Stimulated activated CD4-positive, alpha-beta T cell treated with anti-CD3 and anti-CD28 coated beads, TNF-alpha, amount 100 ng/mL, for 1 hour (primary cell): ENCODE measurements around the gene PIP5K1C.
"Not testable (repeated sequence)": the region's sequence is repeated elsewhere in the genome, so short reads cannot be mapped to it uniquely, and the experiment has no call there.

Experiments used
- DNase-seq, 3 donors: peaks; one replicate each; pipeline ENCODE4 v3.0.0-alpha.2; 2020; ENCODE audit warnings: low read depth in 3 of 3, low spot score in 1 of 3

Gene PIP5K1C

DNA sequence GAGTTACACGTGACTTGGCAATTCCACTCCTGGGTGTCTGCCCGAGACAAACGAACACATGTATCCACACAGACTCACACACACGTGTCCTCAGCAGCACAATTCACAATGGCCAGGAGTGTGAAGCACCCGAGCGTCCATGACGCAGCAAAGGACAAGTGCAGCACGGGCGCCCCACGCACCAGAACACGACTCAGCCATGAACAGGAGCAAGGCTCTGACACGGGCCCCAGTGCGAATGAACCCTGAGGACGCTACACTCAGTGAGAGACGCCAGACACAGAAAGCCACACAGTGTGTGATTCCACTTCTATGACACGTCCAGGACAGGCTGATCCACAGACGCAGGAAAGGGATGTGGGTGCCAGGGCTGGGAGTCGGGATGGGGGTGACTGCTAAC is 36.4 kb downstream of the PIP5K1C start:
- no peak for DNase-seq

DNA sequence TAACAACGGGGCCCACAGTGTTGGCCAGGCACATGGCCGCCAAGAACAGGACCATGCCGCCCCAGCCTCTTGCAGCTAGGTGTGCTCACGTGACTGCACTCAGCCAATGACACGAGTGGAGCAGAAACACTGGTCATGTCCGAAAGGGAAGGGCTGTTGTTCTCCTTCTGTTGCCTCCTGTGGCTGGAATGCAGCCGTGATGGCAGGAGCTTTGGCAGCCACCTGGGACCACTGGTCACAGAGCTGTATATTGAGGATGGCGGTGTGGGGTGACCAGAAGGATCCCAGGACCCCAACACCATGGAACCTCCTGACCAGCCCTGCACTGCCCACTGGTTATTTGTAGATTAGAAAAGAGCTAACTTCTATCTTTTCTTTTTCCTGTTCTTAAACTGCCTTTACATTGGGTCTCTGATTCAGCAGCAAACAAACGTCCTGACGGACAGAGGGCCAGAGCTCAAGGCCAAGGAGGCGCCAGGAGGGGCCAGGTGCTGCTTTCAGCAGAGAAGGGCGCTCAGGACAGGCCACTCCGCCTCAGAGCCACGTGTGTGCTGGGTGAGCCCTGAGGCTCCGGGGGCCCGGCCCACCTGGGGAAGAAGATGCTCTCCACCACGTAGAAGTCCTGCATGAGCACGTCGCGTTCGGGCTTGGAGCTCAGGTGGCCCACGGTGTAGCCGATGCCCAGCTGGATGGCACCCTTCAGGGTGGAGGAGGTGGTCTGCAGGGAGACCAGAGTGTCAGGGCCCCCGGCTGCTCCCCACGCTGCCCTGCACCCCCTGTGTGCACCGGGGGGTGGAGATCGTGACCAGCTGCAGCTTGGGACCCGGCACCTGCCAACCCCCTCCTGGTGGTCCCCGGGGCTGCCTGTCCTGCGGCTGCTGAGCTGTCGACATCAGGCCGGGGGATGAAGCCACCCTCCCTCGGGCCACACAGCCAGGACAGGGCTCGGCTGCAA is 38.7 kb downstream of the PIP5K1C start:
- no peak for DNase-seq

DNA sequence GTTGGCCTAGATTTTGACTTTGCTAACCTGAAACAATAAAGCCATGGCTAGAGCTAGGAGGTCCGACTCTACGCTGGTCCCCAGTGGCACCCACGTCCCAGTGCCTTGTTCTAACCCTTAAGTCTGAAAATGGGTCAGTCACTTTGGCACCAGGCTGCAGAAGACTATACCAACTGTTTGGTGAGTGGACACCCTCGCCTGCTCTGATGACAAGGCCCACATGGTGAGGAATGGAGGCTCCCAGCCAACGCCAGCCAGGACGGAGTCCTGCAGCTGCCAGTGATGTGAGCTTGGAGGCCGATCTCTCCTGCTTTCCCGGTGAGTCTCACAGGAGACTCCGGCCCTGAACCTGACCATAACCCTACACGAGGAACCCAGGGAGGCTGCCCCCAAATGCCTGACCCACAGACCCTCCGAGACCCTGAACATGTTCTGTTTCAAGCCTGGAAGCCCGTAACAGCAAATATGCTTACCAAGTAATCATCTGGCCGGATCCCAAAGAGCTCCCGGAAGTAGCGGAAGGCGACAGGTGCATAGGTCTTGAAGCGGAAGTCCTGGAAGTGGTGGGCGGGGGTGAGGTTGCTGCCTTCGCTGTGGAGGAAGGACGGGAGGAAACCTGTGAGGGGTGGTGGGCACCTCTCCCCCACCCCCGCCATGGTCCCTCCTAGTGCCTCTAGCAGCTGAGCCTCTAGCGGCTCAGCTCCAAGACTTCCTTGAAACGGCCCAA is 39.6 kb downstream of the PIP5K1C start:
- no peak for DNase-seq

DNA sequence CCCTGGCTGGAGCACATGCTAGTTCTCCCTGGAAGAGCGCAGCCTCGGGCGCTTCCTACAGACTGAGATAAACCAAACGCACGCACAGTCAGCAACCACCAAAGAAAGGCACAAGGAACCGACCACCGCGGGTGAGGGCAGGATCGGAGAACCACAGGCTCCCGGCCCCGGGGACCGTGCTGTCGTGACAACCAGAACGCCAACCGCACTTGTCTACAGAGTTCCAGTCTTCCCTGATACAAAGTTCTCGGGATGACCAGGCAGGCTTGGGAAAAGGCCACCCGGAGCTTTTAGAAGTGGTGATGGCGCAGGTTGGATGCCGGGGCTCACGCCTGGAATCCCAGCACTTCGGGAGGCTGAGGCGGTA is 40.5 kb downstream of the PIP5K1C start:
- DNase-seq = no peak

DNA sequence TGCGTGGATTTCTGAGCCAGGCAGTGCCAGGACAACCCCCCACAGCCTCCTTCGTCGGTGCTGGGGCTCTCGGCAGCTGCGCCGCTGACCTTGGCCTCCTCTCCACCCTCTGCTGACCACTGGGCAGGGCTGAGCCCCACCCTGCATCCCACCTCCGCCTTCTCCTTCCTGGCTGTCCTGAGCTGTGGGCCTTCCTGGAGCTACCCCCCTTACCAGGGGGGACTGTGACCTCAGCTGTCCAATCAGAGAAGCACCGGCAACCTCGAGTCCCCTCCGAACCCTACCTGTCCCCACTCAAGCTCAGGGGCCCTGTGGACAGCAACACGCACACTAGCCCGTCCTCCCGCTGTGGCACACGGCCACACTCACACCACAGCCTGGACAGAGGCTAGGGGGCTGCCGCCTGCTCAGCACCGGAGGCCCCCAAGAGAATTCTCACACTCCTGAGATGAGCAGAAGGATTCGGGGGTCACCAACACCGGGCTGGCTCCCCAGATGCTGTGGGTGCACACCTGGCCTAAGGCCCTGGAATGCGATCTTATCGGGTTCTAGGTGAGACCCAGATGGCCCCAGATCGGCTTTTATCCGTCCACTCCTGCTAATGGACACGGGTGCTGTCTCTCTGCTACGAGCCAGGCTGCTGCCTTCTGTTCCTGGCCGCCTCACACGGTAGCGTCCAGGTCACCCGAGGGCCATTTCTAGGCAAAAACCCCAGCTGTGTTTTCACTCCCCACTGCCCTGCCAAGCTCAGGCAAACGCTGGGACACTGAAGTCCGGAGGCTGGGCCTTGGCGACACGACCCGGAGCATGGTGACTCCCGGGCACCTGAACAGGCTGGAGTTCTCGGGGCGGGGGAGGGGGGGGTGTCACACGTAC is 41.2 kb downstream of the PIP5K1C start:
- no peak for DNase-seq

DNA sequence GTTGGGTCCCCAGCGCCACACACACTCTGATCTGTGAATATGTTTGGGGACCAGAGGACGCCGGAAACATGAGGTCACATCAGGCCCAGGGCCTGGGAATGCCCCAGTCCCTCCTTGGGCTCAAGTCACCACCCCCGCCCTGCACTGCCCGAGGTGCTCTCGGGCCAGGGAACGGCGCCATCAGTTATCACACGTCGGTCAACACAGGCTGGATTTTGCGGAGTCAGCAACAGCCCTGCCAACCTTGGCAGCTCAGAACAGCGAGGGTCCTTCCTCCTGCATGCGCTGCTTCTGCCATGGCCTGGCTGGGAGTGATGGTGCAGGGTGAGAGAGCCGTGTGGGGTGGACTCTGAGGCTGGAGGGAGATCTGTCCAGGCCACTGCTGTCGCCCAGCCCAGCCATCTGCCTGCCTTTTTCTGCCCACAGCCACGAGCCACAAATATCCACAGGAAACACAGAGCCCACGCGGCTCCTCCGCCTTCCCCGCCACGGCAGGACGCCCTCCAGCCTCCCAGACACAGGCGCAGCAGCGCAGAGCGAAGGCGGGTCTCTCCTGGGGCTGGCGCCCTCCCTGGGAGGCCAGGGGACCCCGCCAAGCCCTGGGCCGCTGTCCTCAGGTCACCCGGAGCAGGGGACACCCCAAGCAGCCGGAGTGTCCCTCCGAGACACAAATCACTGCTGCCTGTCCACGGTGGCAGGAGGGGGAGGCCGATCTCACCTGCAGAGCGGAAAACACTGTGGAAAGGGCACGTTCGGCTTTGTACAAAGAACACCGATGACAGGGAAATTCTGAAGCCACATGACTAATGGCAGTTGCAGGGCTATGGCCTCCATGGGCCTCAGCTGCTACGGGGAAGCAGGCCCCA is 42.0 kb downstream of the PIP5K1C start:
- no peak for DNase-seq

DNA sequence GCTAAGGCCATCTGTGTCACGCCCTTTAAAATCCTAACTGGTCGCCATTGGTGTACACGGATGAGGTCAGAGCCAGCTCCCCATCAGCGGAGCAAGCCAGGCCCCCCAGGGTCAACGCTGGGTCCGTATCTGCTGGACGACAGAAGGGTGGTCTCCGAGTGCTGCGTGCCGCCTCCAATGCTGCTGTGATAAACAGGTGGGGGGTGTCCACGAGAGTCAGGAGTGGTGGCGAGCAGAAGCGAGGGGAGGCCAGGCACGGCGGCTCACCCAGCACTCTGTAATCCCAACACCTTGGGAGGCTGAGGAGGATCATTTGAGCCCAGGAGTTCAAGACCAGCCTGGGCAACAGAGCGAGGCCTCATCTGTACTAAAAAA is 42.9 kb downstream of the PIP5K1C start:
- no peak for DNase-seq

DNA sequence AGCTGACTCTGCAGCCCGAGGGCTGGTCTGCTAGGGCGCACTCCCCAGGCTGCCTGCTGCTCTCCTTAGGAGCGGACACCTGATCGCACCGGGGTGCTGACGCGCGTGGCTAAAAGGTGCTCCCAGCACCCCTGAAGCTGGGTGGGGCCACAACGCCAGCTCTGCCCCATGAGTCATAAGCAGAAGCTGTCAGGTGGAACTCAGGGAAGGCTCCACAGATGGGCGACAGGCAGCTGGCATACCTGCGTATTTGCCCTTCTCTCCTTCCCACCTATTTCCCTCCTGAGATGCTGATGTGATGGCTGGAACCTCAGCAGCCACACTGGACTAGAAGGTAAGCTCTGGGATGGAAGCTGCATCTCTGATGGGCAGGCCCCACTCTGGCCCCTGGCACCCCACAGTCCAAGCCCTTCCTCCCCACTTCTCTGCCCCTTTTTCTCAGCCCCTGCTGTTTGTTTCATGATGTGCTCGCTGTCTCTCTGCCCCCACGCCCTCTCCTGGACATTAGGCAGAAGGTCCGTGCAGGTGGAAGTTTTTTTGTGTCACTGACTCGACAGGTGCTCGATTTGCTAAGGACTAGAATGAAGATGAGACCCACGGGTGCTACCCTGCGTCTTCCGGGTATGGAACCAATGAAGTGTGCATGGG is 43.4 kb downstream of the PIP5K1C start:
- DNase-seq = no peak

DNA sequence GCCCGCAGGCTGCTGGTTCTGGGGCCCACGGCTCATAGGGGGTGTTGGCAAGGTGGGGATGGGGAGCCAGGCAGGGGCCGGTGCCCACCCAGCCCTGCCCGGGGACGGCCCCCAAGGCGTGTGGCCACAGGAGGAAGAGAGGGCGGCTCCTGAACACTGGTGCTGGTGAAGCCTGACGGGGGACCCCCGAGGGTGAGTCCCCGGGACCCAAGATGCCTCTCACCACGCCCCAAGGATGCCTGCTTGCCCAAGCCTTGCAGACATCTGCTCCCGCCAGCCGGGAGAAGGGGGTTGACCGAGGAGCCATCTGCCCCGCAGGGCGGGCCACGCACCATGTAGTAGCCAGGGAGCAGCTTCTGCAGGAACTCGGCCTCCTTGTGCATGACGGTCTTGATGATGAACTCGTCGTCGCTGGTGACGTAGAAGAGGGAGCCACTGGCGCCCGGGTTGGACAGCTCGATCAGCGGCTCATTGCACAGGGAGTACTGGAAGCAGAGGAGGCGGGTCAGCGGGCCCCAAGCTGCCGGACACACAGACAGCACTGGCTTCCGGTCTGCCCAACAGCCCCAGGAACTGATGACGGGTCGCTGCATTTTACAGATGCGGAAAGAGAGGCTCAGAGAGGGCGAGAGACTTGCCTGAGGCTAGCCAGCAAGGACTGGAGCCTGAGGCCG is 44.1 kb downstream of the PIP5K1C start:
- no peak for DNase-seq

DNA sequence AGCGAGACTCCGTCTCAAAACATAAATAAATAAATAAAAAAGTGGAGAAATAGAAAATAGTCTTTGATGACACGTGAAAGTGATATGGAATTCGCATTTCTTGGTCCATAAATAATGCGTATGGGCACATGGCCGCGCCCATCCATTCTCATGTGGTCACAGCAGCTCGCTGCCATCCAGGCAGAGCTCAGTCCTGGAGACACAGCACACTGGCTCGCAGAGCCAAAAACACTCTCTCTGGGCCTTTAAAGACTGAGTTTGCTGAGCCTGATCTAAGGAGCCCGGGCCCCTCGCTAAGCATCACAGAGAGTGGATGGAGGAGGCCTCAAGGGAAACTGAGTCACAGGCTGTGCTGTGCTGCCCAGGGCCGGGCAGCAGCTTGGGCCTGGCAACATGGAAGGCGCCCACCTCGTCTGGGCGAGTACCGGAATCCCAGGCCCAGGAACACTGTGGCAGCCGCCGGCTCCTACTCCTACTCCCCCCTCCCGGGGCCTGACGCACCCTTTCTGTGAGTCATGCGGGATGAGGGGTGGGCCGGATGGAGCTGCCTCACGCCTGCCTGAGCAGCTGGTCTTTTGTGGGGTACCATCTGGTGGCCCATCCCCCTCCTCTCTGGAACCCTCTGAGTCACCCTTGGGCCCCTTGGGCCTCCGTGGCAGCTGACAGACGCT is 44.7 kb downstream of the PIP5K1C start:
- no peak for DNase-seq

DNA sequence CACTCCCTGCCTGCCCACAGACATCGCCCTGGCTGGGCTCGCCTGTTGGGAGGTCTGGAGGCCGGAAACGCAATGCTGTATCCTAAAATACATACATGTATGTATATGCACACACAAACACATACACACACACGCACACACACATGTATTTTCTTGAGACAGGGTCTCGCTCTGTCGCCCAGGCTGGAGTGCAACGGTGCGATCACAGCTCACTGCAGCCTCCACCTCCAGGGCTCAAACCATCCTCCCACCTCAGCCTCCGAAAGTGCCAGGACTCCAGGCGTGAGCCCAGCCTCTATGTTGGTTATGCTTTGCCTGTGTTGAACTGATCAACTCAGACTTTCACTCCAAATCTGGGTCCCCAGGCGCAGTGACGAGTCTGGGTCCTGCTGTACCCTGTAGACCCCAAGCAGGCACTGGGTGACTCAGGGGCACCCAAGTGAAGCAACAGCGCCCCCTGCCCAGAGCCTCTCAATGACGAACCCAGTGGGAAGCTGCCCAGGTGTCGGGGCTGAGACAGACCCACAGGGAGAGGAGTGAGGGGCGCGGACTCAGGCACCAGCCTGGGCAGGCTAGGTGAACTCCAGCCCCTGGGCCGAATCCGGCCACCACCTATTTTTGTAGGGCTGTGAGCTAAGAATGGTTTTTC is 46.3 kb downstream of the PIP5K1C start:
- no peak for DNase-seq

DNA sequence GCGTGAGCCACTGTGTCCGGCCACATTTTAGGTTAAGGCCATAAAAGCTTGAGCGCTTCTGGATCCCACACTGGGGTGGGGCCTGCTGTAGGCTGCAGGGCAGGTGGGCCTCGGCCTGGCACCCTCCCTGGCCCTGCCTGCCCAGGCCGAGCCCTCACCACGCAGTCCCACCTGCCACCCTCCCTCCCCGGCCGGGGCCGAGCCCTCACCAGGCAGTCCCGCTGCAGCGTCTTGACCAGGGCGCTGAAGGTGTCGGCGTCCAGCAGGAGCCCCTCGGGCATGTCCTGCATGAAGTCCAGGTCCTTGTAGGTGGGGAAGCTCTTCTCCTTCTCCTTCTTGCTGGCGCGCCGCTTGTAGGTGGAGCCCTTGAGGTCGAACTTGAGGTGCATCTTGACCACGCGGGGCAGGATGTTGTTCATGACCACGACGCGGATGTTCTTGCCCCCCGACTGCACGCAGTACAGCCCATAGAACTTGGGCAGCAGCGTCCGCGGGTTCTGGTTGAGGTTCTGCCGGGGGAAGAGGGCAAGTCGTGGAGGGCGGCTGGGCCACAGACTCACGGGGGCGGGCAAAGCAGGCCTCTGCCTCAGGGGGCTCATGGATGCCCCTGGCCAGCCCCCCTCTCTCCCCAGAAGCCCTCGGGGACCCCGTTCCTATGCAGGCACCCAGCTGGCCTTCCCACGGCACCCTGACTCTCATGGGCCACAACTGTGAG is 47.0 kb downstream of the PIP5K1C start:
- DNase-seq = no peak

DNA sequence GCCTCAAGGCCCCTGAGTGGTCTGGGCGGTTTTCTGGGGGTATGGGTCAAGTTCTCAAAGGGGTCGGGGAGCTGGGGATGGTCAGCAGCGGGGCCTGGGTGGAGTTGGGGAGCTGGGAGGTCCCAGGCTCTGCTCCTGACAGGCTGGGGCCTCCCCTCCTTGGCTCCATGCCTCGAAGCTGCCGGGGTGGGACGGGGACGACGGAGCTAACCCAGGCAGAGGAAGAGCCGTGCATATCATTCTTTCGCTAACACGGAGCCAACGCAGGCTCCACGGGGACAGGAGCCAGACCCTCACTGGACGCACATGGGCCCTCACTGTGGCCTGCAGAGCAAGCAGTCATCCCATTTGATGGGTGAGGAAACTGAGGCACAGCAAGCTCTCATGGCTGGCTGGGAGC is 47.8 kb downstream of the PIP5K1C start:
- no peak for DNase-seq

DNA sequence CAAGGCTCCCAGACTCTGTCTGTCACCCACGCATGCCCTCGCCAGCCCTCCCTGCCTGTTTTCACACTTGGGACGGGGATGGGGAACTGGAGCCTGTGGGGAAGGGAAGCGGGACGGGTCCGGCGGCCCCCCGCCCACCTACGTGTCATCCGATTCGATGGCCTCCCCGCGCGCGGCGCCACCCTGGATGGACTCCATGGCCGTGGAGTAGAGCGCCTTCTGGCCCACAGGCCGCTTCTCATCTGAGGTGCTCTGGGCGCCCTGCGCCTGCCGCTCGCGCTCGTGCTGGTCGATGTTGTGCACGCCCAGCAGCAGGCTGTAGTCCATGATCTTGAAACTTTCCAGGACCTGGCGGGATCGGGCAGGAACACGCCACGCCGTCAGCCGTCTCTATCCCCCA is 48.6 kb downstream of the PIP5K1C start:
- no peak for DNase-seq

DNA sequence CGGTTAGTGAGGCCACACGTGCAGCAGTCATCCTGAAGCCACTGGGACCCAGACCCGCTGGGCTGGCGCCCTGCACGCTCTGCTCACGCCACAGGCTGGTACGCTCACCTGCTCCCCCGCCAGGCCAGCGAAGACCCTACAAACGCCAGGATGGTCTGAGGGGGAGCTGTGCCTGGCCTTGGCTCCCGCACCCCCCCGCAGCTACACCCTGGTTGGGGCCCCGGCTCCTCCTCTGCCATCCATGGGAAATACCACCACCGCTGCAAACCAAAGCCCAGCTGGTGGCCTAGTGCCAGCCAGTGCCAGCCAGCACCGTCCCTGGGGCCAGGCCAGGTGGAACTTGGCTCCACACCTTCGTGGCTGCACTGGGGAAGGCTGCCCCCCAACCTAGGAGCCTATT is 50.4 kb downstream of the PIP5K1C start:
- DNase-seq = no peak

DNA sequence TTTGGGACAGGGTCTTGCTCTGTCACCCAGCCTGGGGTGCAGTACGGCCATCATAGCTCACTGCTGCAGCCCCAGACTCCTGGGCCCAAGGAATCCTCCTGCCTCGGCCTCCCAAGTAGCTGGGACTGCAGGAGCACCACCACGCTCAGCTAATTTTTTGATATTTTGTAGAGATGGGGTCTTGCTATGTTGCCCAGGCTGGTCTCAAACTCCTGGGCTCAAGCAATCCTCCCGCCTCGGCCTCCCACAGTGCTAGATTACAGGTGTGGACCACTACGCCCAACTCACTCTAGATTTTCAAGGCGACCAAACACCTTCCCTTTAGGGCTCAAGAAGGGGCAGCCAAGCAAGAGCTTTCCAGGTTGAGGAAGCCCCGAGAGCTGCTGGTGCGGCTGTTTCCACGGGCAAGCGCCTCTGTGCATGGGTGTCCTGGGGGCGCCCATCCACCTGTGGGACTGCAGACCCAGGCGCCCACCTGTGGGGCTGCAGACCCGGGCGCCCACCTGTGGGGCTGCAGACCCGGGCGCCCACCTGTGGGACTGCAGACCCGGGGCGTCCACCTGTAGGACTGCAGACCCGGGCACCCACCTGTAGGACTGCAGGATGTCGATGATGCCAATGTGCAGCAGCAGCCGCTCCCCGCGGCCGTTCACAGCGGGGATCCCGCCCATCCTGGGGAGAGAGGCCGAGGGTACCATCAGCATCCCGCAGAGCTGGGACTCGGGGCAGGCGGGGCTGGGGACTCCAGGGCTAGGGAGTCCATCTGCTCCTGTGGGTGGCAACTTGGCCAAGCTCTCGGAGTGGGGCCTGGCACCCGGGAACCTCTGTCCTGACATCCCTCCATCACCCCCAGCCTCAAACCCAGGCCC is 52.0 kb downstream of the PIP5K1C start:
- DNase-seq = no peak

DNA sequence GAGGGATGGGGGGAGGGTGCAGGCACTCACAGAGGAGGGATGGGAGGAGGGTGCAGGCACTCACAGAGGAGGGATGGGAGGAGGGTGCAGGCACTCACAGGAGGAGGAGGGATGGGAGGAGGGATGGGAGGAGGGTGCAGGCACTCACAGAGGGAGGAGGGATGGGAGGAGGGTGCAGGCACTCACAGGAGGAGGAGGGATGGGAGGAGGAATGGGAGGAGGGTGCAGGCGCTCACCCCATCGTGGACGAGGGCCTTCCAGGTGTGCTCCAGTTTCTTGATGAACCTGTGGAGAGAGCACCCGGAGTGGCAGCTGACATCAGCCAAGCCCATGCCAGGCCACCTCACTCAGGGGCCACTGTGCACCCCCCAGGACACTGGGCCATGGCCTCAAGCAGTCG is 53.2 kb downstream of the PIP5K1C start:
- not testable (repeated sequence) for DNase-seq
